Activated CD4-positive, alpha-beta T cell treated with anti-CD3 and anti-CD28 coated beads for 24 hours (primary cell): ENCODE data around the gene UBXN10.

Experiments
- DNase-seq, 2 donors: peaks; one replicate each; pipeline ENCODE4 v3.0.0-alpha.2; 2020; ENCODE audit warnings: low read depth in 2 of 2

Gene UBXN10

GRCh38 chr1:20183035-20183434 is 2.9 kb upstream of the UBXN10 start:
- DNase-seq, result no peak

GRCh38 chr1:20183616-20184271 is 2.2 kb upstream of the UBXN10 start:
- DNase-seq, result no peak

- DNase-seq, result no peak
Observed at GRCh38 chr1:20184481-20184900, 1.4 kb upstream of the UBXN10 start.

- peak in 1 of 2 donors; percentile 33 for DNase-seq
Observed at GRCh38 chr1:20184997-20185833, 681 bp upstream of the UBXN10 start.

- no peak for DNase-seq
Observed at GRCh38 chr1:20187103-20187812, 1.4 kb downstream of the UBXN10 start.

DNA sequence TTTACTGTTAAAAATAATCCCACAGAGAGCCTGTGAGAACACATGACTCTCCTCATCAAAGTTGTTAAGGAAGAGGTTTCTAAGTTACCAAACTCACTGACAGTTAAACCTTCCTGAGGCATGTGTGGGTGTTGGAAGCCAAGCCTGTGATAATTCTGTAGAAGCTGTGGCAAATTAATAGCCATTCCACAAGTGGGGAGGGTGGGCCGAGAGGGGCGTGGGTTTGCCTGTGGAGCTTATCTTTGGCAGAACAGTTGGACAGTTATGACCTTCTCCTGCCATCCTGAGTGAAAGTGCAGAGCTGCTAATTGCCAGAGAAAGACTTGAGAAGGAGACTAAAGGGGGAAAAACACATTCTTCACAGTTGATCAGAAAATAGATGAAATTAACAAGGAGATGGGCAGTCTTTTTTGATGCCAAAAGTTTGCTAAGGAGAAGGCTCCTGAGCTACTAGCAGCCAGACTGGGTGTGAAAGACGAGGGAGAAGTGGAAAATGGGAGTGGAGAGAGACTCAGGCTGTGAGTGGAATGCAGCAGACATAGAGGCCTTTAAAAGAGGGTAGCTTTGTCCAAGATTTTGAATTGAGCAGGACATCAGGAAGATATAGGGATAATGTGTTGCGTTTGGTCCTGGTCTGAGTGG is 2.0 kb downstream of the UBXN10 start:
- no peak for DNase-seq

DNA sequence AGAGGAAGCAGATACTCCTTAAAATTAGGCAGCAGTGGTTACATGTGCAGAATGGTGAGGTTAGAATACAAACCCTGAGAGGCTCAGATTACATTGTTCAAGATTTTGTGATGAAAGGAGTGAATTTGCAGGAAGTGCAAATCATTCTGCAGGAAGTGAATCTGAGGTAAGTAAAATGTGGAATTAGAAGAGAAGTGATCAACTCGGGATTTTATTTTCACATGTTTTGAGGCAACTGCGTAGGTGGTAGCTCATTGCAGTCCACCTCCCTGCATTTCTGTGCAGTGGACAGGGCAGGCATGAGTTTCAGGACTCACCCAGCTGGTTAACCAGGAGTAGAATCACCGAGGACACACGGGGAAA is 2.5 kb downstream of the UBXN10 start:
- no peak for DNase-seq

- DNase-seq, result no peak
Observed at GRCh38 chr1:20189664-20190063, 3.8 kb downstream of the UBXN10 start.

DNA sequence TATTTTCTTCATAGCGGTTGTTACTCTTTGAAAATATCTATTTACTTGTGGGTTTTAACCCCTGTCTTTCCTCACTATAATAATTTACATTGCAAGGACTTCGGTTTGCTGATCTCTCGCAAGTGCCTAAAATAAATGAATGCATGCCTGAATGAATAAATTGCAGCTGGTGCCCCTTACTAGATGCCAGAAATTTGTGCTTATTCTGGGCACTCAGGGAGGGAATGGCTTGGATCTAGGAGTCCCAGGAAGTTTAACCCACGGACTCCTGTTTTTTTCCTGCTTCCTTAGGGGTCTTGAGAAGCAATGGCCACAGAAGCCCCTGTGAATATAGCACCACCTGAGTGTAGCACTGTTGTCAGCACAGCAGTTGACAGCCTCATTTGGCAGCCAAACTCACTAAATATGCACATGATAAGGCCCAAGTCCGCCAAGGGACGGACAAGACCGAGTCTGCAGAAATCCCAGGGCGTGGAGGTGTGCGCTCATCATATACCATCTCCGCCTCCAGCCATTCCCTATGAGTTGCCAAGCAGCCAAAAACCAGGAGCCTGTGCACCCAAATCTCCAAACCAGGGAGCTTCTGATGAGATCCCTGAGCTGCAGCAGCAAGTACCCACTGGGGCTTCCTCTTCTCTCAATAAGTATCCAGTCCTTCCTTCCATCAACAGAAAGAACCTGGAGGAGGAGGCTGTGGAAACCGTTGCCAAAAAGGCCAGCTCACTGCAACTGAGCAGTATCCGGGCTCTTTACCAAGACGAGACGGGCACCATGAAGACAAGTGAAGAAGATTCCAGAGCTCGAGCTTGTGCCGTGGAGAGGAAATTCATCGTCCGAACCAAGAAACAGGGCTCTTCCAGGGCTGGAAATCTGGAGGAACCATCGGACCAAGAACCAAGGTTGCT is 4.6 kb downstream of the UBXN10 start:
- no peak for DNase-seq

DNA sequence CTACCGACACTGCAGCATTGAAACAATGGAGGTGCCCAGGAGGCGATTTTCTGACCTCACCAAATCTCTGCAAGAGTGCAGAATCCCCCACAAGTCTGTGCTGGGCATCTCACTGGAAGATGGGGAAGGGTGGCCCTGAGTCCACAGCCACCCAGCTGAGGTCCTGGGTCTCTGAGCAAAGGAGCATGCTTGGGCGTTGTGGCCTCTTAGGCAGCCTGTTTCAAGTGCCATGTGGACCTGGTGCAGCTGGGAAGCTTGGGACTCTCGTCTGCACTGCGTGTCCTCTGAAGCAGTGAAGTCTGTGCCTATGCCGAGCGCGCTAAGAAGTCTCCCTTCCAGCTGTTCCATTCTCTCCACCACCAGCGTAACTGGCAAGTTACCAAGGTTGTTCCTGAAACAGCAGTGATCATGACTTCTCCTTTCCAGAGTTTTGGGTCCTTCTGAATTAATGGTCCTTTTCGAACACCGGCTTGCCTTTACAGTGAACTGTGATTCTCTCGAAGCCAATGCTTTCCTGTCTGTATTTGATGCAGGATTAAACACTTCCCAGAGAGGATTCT is 5.5 kb downstream of the UBXN10 start:
- DNase-seq, result no peak

GRCh38 chr1:20192364-20192763 is 6.5 kb downstream of the UBXN10 start:
- no peak for DNase-seq

DNA sequence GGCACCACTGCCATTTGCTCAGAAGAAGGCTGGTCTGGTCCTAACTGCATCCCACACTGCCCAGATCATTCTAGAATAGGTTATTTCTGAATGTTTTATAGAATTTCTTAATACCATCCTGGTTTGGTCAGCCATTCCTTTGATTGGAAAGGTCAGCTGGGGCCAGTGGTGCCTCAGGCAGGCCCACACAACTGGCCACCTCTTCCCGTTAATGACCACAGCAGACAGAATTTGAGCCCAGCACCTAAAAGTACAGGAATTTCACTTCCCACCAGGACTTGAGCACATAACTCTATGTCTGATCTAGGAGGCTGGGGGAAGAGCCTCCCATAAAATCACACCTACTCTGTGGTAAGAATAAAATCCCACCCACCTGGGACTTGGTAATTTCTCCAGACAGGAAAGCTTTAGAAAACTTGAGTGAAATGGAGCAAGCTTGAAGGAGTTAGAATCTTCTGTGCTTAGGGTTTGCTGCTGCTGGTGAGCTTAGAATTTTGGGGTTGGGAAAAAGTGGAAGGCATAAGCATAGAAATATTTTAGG is 7.0 kb downstream of the UBXN10 start:
- no peak for DNase-seq

DNA sequence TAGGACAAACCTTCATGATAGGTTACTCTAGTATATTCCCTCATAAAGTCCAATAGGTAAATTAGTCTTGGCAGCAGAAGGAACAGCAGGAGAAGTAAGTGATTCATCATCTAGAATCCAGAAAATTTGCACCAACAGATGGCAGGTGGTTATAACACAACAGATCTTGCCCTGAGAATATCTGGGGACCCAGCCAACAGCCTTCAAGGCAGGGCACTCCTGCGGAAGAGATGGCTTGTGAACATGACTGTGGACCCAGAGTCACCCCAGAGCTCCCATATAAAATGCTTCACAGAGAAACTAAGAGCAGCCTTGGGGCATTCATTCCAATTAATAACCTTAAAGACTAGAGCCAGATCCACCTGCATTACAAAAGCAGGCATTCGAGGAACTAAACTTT is 8.3 kb downstream of the UBXN10 start:
- no peak for DNase-seq

DNA sequence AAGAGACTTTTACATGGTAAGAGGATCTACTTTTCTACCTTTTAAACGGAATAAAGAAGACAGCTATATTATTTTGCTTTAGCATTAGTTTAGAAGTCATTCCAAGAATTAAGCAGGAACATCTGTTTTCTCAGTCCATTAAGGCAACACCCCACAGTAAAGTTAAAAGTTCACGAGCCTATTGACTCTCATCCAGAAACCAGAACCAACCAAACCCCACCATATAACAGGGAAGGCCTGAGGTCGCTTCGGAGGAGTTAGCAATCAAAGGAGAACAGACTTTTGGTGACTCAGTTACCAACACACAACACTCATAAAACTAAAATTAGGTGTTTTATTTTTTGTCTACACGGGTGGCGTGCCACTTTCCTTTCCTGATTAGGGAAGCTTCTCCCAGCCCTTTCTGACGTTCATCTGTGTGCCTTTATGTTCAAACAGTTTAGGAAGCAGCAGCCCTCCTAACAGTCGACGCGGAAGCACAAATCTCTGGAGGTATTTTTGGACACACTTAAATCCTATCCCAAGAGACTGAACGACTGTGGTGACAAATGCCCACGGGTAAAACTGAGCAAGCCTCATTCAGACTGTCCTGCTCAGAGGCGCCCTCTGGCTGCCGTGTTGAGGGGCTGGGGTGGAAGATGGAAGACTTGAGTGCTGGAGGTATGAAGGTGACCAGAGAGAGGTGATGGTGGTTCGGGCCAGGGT is 9.0 kb downstream of the UBXN10 start:
- peak; percentile 62 to 65 for DNase-seq

DNA sequence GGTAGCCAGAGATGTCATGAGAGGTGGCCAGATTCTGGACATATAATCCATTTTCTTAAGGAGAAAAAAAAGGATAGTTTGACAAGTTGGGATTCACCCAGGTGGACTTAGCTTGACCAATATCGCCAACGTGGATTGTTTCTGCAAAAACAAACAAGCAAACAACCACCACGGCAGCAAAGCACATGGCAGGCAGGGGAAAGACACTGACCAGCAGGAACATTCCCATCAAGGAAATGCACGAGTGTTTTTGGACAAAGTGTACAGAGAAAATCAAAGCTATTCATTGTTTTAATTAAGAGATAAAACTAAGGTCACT is 9.5 kb downstream of the UBXN10 start:
- no peak for DNase-seq

DNA sequence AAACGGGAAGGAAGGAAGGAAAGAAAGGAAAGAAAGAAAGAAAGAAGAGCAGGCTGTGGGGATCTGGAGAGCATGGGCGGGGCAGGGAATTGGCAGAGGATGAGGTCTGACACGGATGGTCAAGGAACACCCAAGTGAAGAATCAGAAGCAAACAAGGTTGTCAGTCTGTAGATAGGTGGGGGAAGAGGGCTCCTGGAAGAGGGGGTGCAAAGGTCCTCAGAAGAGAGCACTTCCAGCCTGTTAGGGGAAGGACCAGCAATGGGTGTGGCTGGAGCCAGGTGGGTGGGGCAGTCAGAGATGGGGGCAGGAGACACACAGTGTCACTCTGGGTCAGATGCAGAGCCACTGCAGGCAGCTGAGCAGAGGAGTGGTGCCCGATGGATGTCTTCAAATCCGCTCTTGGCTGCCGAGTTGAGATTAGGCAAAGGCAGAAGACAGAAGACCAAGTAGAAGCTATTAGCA is 11.5 kb downstream of the UBXN10 start:
- DNase-seq, result no peak

DNA sequence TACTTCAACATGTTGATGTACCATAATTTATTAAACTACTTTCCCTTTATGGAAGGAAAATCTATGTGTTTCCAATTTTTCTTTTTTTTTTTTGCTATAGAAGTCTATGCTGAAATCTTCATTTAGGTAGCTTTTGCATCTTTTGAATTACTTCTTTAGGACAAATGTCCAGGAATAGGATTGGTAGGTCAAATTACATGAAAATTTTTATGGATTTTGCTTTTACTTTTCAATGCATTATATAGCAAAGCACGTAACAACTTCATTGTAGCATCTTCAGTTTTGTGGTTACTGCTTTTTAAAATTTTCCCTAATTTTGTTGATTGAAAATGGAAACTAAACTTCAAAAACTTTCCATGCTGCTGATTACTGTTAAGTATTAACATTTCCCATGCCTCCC is 12.4 kb downstream of the UBXN10 start:
- DNase-seq, result no peak

DNA sequence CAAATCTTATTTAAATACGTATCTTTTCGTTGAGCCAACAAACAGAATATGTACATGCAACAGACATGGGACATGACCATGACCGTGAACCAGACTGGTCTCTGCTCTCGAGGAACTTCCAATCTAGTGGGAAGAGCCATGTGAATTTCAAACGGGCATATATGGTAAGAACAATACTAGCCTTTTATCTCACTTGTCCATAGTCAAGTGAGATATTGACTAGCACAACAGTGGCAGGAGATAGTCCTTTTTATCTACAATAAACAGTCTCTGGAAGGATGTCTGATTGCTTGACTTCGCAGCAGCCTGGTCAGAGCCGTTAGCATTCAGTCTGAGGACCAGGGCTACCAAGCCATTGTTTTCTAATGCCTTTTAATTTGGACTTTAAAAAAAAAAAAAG is 13.0 kb downstream of the UBXN10 start:
- no peak for DNase-seq

- DNase-seq, result no peak
Observed at GRCh38 chr1:20199403-20199802, 13.5 kb downstream of the UBXN10 start.

GRCh38 chr1:20199840-20200239 is 13.9 kb downstream of the UBXN10 start:
- no peak for DNase-seq
